SK-MEL-5 (cell line): Measurements from ENCODE around the gene SUPT7L. TPM values are rescaled to one million over a fixed set of nuclear protein-coding genes. Genes with fewer than 3 reads are reported as not detected.

Source experiments
- DNase-seq: peaks from one replicate; pipeline ENCODE4 v3.0.0-alpha.2; 2016; ENCODE audit warnings: low read depth, low spot score
- in situ Hi-C: cut with HindIII; loops from 2 replicates; pipeline ENCODE4 v1.10.0; 2016; ENCODE audit warnings: low sequenced_read_pairs, high pct_unique_total_duplicates, low pct_unique_long_range_greater_than_20kb
- polyA plus RNA-seq, 2 experiments: library from polyadenylated mRNA; depleted of rRNA; stranded (reverse); fragments of >200 nt; gene quantifications; 2 replicates each; pipeline ENCODE4 v1.2.3, GENCODE V29; 2015
- total RNA-seq: library from RNA; depleted of rRNA; stranded (reverse); fragments of >200 nt; shearing (Covaris generic); gene quantifications from 2 replicates; pipeline ENCODE4 v1.2.3, GENCODE V29; 2014; rRNA removed

The SUPT7L gene, protein sequence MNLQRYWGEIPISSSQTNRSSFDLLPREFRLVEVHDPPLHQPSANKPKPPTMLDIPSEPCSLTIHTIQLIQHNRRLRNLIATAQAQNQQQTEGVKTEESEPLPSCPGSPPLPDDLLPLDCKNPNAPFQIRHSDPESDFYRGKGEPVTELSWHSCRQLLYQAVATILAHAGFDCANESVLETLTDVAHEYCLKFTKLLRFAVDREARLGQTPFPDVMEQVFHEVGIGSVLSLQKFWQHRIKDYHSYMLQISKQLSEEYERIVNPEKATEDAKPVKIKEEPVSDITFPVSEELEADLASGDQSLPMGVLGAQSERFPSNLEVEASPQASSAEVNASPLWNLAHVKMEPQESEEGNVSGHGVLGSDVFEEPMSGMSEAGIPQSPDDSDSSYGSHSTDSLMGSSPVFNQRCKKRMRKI
- total RNA-seq: 49.4 and 54.7 TPM in 2 replicates
- polyA plus RNA-seq (2015; cell fraction: cytosol; rRNA removed): 36.3 and 43.9 TPM in 2 replicates
- 538 and 557 TPM in 2 replicates for polyA plus RNA-seq (2015; cell fraction: nucleus; rRNA removed)

DNA sequence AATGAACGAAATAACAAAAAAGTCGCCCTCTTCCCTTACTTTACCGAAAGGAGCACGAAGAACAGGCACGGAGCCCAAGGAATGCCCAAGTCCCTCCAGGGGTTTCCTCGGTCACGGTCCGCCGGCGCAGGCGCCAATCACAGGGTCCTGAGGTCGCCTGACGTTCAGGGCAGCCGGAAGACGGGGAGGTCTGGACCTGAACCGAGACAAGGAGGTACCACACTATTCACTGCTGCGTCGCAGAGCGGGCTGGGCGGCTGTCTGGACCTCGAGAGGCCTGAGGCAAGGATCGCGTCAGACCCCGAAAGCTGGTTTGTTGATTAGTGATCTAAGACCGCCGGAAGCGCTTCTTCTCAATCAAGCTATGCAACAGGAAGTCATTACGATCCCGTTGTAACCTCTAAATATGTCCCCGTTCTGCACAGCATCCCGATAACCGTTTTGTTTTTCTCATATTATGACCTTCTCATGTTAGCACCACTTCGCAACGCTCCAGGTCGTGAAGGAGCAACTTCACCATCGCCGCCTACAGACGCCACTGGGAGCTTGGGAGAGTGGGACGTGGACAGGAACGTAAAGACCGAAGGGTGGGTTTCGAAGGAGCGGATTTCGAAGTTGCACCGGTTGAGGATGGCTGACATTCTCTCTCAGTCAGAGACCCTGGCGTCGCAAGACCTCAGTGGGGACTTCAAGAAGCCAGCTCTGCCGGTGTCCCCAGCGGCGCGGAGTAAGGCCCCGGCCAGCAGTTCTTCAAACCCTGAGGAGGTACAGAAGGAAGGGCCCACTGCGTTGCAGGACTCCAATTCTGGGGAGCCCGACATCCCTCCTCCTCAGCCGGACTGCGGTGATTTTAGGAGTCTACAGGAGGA lies at the start of gene SUPT7L, which contains the start of gene SLC4A1AP:
Gene SUPT7L, minus strand, starts transcription at position 330 of the 869 bp plus-strand sequence. CDS start 1,422 bp downstream, outside the sequence.
Gene SLC4A1AP, plus strand, starts transcription at position 605 of the 869 bp plus-strand sequence. Its CDS starts 26 bp downstream, at position 631.
- peak; percentile 88 for DNase-seq
- in situ Hi-C loops: no loop called here

DNA sequence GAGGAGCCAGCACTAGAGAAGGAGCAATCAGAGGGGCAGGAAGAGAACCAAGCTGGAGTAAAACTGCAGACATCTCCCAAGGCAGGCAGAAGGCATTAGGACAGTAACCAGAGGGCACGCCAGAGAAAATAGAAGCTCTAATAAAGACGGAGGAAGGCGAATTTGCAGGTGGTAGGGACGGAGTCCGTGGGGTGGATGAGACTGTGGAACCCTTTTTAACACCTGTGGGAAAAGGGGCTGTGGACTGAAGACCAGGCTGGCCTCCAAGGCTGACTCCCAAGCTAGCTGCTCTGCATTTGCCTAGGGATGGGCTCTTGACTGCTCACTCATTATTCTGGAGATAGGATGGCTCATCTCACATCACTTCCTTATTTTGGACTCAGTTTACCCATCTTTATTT lies 49.8 kb upstream of the SUPT7L start:
- in situ Hi-C loops: no loop called here

DNA sequence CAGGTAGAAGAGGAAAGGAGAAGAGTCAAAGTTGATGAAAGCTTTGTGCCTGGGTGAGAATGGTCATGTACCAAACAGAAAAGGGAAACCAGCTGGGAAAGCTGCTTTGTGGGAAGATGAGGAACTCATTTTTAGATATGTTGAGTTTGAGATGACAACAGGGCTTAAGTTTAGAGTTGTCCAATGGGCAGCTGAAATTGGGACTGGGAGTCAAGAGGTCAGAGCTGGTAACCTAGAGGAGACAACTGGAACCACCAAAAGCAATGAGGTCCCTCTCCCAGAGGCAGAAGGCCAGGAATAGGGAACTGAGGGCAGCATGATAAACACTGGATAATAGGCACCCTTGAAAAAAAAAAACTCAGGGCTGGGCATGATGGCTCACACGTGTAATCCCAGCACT lies 49.1 kb upstream of the SUPT7L start:
- DNase-seq: no peak

More for the DNA sequence above, 49.8 kb upstream of the SUPT7L start:
- DNase-seq: no peak

DNA sequence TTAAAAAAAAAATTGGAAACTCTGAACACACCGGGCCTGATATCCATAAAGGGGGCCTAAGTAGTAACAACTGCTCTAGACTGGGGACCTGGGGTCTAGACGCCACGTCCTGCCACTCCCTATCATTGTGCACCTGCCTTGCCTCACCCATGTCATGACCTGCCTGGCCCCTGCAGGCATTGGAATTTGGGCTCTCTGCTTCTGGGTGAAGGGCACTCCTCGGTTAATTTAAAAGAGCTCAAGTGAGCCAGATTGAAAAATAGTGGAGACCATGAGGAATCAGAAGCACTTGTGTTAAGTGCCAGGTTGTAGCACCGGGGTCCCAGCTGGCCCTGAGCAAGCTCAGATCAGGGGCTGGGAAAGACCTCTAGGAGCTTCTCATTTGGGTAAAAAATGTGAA lies 48.4 kb upstream of the SUPT7L start:
- DNase-seq: no peak
- in situ Hi-C loops: no loop called here

More for the DNA sequence above, 49.1 kb upstream of the SUPT7L start:
- in situ Hi-C loops: no loop called here

DNA sequence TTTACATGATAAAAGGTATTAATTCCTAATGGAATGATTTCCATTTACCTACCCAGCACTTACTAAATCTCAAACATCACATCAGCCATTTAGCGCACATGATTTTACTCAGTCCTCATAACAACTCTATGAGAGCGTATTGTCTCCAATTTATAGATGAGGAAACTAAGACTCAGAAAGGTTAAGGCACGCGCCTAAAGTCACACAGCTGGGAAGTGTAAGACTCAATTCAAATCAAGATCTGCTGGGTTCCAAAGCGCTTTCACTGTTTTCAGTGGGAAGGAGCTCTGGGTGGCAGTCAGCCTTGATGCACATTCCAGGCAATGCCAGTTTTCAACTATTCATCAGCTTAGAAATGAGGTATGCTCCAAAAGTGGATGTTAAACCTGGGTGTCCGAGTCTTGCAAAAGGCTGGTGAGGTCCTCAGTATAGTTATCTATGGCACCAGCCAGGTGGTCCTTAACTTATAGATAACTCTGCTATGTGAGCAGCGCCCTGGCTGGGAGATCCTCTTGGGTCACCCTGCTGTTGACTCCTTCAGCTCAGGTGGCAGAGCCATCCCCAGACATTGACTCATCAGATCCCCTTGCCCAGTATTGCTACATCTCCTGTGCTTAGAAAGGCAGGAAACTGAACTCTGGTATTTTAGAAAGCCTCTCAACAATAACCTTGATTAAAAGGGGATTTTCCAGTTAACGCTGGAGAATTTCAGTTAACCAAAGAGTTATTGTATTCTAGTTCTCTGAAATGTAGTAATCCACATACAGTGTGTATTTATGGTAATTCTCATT lies 47.4 kb upstream of the SUPT7L start:
- DNase-seq: no peak
- in situ Hi-C loops: no loop called here

DNA sequence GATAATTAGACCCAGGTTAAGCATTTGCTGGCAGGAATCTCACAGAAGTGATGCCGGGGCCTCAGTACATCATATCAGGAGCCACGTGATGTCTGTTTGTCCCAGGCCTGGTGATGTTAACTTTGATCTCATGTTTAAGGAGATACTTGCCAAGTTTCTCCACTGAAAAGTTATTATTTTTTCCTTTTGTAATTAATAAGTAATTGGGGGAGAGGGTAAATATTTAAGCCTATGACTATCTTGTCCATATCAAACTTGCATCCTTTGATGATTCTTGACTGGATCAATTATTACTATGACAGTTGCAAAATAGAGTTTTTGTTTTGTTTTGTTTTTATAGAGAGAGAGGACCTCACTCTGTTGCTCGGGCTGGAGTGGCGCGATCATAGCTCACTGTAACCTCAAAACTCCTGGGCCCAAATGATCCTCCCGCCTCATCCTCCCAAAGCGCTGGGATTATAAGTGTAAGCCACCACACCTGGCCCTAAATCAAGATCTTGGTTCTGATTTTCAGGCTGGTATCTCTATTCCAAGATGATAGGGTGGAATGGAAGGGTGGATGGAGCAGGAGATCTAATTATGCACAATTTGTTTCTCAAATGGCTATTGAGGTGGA lies 46.7 kb upstream of the SUPT7L start:
- in situ Hi-C loops: no loop called here
- no peak for DNase-seq

DNA sequence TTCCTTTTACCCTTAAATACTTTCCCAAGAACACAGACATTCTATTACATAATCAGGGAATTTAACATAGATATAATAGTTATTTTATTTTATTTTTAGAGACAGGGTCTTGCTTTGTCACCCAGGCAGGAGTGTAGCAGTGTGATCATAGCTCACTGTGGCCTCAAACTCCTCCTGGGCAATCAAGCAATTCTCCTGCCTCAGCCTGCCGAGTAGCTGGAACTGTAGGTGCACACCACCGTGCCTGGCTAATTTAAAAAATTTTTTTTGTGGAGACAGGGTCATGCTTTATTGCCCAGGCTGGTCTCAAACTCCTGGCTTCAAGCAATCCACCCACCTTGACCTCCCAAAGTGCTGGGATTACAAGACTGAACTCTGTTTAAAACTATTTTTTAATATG lies 45.9 kb upstream of the SUPT7L start:
- DNase-seq: no peak
- in situ Hi-C loops: no loop called here

DNA sequence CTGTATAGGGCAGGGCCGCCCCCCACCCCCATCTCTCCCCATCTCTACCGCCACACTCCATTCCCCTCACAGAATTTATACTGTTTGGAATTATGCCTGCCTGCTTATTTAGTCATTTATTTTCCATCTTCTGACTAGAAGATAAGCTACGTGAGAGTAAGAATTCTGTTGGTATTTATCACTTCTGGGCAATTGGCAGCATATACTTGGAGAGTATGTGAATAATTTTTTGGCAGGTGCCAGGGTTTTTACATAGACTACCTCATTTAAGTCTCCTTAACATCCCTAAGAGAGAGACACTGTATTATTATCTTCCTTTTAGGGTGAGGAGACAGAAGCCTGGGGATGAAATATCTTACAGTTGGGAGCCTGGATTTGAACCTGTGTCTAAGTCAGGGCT lies 45.3 kb upstream of the SUPT7L start:
- DNase-seq: no peak
- in situ Hi-C loops: no loop called here

DNA sequence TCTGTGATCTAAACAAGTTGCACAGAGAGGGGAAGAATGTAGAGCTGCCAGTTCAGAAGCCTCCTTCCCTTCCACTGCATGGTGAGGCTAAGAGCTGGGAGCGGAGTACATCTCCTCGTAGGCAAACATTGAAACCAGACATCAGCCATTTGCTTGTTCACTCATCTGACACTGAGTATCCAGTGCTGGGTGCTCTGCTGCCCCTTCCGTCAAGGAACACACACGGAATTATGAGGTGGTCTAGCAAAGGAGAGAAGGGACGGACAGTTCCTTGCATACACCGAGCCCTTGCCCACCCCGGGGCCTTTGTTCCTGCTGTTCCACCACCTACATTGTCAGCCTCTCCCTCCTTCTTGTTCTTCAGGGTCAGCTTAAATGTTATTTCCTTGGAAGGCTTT lies 44.8 kb upstream of the SUPT7L start:
- in situ Hi-C loops: no loop called here
- no peak for DNase-seq

DNA sequence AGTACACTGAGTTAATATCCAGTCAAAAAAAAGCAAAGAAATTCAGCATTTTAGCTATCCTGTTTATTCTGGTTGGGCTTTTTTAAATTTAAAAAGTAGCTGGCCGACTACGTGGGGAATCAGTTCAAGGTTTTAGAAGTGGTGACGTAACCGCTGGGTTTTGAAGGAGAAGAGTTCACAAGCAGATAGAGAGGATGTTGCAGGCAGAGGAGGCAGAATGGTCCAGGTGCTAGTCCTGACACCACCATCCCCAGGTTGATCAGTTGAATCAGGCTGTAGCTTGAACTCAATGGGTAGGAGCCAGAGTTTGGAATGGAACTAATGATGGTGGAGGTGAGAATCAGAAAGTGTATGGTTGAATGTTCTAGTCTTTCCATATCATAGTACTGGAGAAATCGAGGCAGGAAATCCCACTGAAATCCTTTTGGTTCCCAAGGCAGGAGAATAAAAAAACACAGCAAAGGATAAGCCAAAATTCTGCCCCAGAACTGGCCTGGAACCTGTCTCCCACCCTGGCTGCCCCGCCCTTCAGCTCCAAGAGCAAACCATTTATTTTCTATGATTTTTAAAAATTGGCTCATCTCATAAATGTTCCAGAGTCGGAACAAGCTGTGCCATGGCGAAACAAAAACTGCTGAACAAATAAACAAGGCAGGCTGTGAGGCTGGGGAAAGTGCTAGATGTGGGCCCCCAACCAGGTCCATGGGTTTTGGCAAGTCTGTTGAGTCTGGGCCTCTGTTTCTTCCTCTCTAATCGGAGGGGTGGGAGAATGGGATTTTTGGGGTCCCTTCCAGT lies 44.2 kb upstream of the SUPT7L start:
- in situ Hi-C loops: no loop called here
- DNase-seq: no peak

DNA sequence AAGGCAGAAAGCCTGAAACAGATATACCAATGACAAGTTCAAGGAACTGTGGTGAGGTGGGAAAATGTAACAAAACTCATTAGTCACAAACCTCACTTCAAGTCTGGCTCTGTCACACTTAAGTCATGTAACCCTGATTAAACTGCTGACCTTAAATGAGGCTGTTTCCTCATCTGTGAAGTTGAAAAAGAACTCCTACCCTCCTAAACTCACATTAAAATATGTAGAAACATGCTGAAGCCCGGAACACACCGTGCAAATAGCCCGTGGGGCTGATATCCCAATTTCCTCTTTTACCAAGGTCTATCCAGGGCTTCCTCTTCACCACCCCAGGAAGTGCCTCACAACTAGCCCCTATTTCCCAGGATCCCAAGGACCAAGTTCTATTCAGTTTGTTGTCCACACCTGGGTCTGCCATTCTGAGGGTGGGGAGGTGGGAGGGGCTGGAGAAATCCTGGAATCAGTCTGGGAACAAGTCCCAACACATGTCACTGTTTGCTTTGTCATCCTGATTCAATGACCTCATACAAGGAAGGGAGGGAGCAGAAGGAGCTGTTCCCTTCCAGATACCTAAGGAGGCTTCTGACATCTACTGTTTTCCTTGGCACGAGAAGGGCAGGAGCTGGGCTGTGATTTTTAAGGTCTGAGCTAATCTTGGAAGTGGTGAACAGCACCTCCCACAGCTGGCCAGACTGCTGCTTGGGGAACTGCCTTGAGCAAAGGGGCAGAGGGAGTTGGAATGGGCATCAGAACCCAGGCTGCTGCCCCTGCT lies 42.6 kb upstream of the SUPT7L start:
- DNase-seq: peak; percentile 21
- in situ Hi-C loops: no loop called here

DNA sequence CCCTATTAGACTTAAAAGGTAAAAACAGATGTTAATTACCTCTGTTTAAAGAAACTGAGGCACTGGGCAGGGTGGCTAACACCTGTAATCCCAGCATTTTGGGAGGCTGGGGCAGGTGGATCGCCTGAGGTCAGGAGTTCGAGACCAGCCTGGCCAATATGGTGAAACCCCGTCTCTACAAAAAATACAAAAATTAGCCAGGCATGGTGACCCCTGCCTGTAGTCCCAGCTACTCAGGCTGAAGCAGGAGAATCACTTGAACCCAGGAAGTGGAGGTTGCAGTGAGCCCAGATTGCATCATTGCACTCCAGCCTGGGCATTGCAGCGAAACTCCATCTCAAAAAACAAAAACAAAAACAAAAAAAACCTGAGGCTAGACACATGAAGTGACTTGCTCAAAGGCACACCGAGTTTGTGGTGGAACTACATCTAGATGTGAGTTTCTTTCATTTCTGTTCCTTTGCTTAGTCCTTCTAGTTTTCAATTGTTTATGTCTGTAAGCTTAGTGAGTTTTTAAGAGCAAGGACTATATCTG lies 41.0 kb upstream of the SUPT7L start:
- DNase-seq: no peak
- in situ Hi-C loops: no loop called here

DNA sequence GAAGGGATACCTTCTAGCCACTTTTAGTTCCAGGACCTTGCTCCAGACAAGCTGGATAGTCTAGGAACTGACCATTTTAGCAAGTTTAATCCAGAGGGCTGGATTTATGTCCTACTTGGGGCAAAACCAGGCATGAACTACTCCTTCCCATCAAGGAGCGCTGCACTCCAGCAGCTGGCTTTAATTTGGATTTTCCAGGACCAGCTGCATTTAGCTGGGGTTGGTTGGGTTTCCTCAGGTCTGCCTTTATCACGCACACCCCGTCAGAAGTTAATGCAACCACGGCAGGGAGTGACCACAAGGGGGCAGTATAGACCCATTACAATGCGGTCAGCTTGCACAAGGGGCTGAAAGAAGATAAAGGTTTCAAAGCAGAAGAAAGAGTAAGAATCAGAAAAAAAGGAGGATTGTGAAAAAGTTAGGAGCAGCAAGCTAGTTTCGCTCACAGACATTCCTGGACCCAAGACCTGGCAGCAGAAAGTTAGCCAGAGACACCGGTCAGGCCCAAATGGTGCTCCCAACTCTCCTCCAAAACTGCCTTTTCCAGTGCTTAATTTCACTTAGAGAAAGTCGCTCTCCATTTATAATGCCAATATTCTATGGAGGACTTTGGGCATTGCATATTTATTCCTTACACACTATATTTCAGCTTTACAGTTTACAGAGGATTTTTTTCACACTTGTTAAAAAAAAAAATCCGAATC lies 40.4 kb upstream of the SUPT7L start:
- in situ Hi-C loops: no loop called here
- peak; percentile 89 for DNase-seq

DNA sequence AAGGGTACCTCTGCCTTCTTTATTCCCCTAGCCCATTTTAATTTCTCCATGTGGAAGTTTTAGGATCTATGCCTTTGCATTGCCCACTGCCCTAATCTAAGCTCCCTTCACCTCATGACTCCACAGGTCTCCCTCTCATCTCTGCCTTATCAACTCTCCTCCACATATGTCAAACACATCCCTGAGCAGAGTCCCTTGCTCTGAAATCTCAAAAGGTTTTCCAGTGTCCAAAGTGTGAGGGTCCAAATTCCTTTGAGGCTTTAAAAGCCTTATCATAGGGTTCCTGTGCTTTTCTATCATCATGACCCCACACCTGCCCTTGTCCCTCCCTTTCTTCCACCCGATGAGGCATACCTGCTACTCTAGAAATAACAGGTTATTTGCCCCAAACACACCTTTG lies 38.9 kb upstream of the SUPT7L start:
- no peak for DNase-seq
- in situ Hi-C loops: no loop called here

DNA sequence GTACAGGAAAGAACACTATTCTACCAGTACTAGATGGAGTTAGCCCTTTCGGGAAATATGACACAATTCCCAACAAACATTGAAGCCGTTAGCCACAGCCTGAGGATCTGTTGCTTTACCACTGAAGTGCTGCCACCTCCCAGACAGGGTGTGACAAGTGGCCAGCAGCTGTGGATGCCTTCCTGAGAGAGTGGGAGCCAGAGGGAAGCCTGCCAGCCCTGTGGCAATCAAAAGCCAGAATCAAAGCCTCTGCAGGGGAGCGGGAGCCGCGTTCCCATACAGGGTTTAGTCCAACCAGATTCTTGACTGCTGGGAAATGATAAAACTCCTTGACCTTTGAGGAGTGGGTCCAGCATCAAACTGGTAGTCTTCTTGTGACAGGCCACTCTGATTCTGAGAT lies 38.3 kb upstream of the SUPT7L start:
- in situ Hi-C loops: no loop called here
- DNase-seq: no peak
